SK-N-MC (cell line): ENCODE results near the gene TET2.

Experiments used
- EZH2 ChIP-seq: fragments of 200-600 bp; sonication (generic); IDR thresholded peaks from one replicate; pipeline ENCODE4 v1.6.1; 2017; ENCODE audit warnings: antibody characterized with exemption
- POLR2AphosphoS5 ChIP-seq: IDR thresholded peaks from 2 replicates; pipeline ENCODE4 v1.6.1; 2012; ENCODE audit warnings: mild to moderate bottlenecking, low read depth, low read length, borderline replicate concordance

- TF ChIP-seq POLR2AphosphoS5 (no peak), EZH2 (no peak)
Measured at GRCh38 chr4:105327956-105328355, 181.3 kb downstream of the TET2 start.
